22Rv1 (cell line): Measurements from ENCODE around the gene PROSER2.

Source experiments
- CTCF ChIP-seq: fragments of 450-650 bp; IDR thresholded peaks from 2 replicates; pipeline ENCODE4 v1.5.1; 2017; ENCODE audit warnings: mild to moderate bottlenecking
- ZFX ChIP-seq: fragments of 450-650 bp; IDR thresholded peaks from 2 replicates; pipeline ENCODE4 v1.6.1; 2017; ENCODE audit warnings: antibody characterized with exemption, borderline replicate concordance

GRCh38 chr10:11787374-11787773, 35.8 kb upstream of the PROSER2 start:
- TF ChIP-seq CTCF (no peak), ZFX (no peak)
